SK-N-SH (cell line): ENCODE measurements around the gene SCRN1. TPM values are rescaled to one million over a fixed set of nuclear protein-coding genes. Genes with fewer than 3 reads are reported as not detected.

ENCODE experiments used
- CTCF ChIA-PET: fragments of 300-600, 350-600 bp; formaldehyde crosslinking; extraction: SDS; loops from one replicate; lab custom pipeline; 2021; lab: Yijun Ruan, JAX
- POLR2A ChIA-PET: fragments of 350-600 bp; sonication (Branson Sonifier 250); formaldehyde crosslinking; extraction: SDS; loops from one replicate; lab custom pipeline; 2020; ENCODE audit warnings: antibody characterized with exemption, inconsistent platforms; lab: Yijun Ruan, JAX
- DNase-seq: peaks from one replicate; pipeline ENCODE4 v3.0.0; 2012
- H2AFZ ChIP-seq: fragments of 200-600 bp; sonication (generic); 2 replicates; pipeline ENCODE4 v1.8.1; 2016; ENCODE audit warnings: antibody characterized with exemption, mild to moderate bottlenecking, low read depth
- H3F3A ChIP-seq: fragments of 200-600 bp; sonication (generic); replicated peaks from 2 replicates; pipeline ENCODE3; 2016; ENCODE audit warnings: antibody characterized with exemption, mild to moderate bottlenecking; ENCODE audit not compliant: insufficient read depth
- H3K27ac ChIP-seq, 2 experiments: fragments of 200-500 bp in 1 of 2; fragments of 200-600 bp in 1 of 2; sonication (Bioruptor generic) in 1 of 2; sonication (generic), shearing (Covaris generic) in 1 of 2; 2 replicates each; pipeline versions ENCODE4 v1.5.1 to v1.6.1; 2014 to 2016; ENCODE audit warnings: low read depth in 2 of 2, inconsistent platforms in 1 of 2, low read length in 1 of 2, mild to moderate bottlenecking in 1 of 2, mixed read lengths in 1 of 2
- H3K27me3 ChIP-seq: fragments of 200-600 bp; sonication (generic), shearing (Covaris generic); 2 replicates; pipeline ENCODE4 v1.6.1; 2016; ENCODE audit warnings: mixed run types; ENCODE audit not compliant: insufficient read depth
- H3K36me3 ChIP-seq, 2 experiments: fragments of 200-500 bp in 1 of 2; fragments of 200-600 bp in 1 of 2; sonication (Bioruptor generic) in 1 of 2; sonication (generic) in 1 of 2; replicated peaks in 1 of 2; 2 replicates each; pipeline versions ENCODE3 to v1.5.1; 2014 to 2016; ENCODE audit warnings: low read length in 1 of 2, mild to moderate bottlenecking in 1 of 2; ENCODE audit not compliant: insufficient read depth in 2 of 2, control insufficient read depth in 1 of 2
- H3K4me1 ChIP-seq, 2 experiments: fragments of 200-500 bp in 1 of 2; fragments of 200-600 bp in 1 of 2; sonication (Bioruptor generic) in 1 of 2; sonication (generic), shearing (Covaris generic) in 1 of 2; 2 replicates each; pipeline versions ENCODE4 v1.5.1 to v1.6.1; 2014 to 2016; ENCODE audit warnings: low read depth in 1 of 2, low read length in 1 of 2, mixed run types in 1 of 2; ENCODE audit not compliant: insufficient read depth in 2 of 2, control insufficient read depth in 1 of 2
- H3K4me2 ChIP-seq: fragments of 200-600 bp; sonication (generic), shearing (Covaris generic); 2 replicates; pipeline ENCODE4 v1.6.1; 2017; ENCODE audit warnings: mixed run types
- H3K4me3 ChIP-seq, 2 experiments: fragments of 200-500 bp in 1 of 2; fragments of 200-600 bp in 1 of 2; sonication (Bioruptor generic) in 1 of 2; sonication (generic), shearing (Covaris generic) in 1 of 2; 2 replicates each; pipeline versions ENCODE4 v1.5.1 to v1.8.1; 2014 to 2016; ENCODE audit warnings: low read depth in 2 of 2, inconsistent platforms in 1 of 2, low read length in 1 of 2, mild to moderate bottlenecking in 1 of 2, mixed read lengths in 1 of 2, moderate library complexity in 1 of 2
- H3K79me2 ChIP-seq: fragments of 200-600 bp; sonication (generic); 2 replicates; pipeline ENCODE4 v1.8.1; 2017; ENCODE audit warnings: mild to moderate bottlenecking; ENCODE audit not compliant: insufficient read depth
- H3K9ac ChIP-seq: fragments of 200-600 bp; sonication (generic); 2 replicates; pipeline ENCODE4 v1.6.1; 2017; ENCODE audit warnings: mixed run types
- H3K9me2 ChIP-seq: fragments of 200-600 bp; sonication (generic); 2 replicates; pipeline ENCODE4 v1.6.1; 2017; ENCODE audit warnings: mixed run types
- H3K9me3 ChIP-seq: fragments of 200-600 bp; sonication (generic); 2 replicates; pipeline ENCODE4 v1.6.1; 2017; ENCODE audit warnings: mixed run types, mild to moderate bottlenecking, moderate library complexity
- H4K20me1 ChIP-seq: fragments of 200-600 bp; sonication (generic); 2 replicates; pipeline ENCODE4 v1.6.1; 2017; ENCODE audit warnings: mild to moderate bottlenecking, mixed run types; ENCODE audit not compliant: insufficient read depth
- CHD2 ChIP-seq: fragments of 150-350 bp; IDR thresholded peaks from 2 replicates; pipeline ENCODE4 v1.6.1; 2018; ENCODE audit warnings: low read length; ENCODE audit not compliant: partially characterized antibody
- ELF1 ChIP-seq: IDR thresholded peaks from 2 replicates; pipeline ENCODE4 v1.4.0; 2012
- EP300 ChIP-seq, 2 experiments: IDR thresholded peaks; 2 replicates each; pipeline versions ENCODE4 v1.4.0 to v1.6.1; 2012; ENCODE audit warnings: borderline replicate concordance in 1 of 2, low read depth in 1 of 2, low read length in 1 of 2
- EZH2phosphoT487 ChIP-seq: fragments of 200-600 bp; sonication (generic); IDR thresholded peaks from 2 replicates; pipeline ENCODE4 v1.6.1; 2017; ENCODE audit warnings: low read depth, mixed run types, mild to moderate bottlenecking, antibody characterized with exemption, moderate library complexity, borderline replicate concordance
- FOSL2 ChIP-seq: IDR thresholded peaks from 2 replicates; pipeline ENCODE4 v1.4.0; 2012; ENCODE audit warnings: low read depth, mild to moderate bottlenecking, moderate library complexity, borderline replicate concordance
- FOXJ3 ChIP-seq: sonication (generic); formaldehyde crosslinking; IDR thresholded peaks from 2 replicates; pipeline ENCODE4 v1.5.1; 2020; ENCODE audit warnings: mild to moderate bottlenecking, missing genetic modification reagents
- FOXM1 ChIP-seq: IDR thresholded peaks from 2 replicates; pipeline ENCODE4 v1.4.0; 2012; ENCODE audit warnings: low read depth, mild to moderate bottlenecking
- GABPA ChIP-seq: IDR thresholded peaks from 2 replicates; pipeline ENCODE4 v1.4.0; 2012; ENCODE audit warnings: low read depth, mild to moderate bottlenecking
- GATA2 ChIP-seq: sonication (generic); formaldehyde crosslinking; IDR thresholded peaks from 2 replicates; pipeline ENCODE4 v1.5.0; 2020; ENCODE audit warnings: mild to moderate bottlenecking, missing genetic modification reagents
- MEF2A ChIP-seq: IDR thresholded peaks from 2 replicates; pipeline ENCODE4 v1.4.0; 2012; ENCODE audit warnings: low read depth, borderline replicate concordance
- NFIC ChIP-seq: IDR thresholded peaks from 2 replicates; pipeline ENCODE4 v1.4.0; 2012; ENCODE audit warnings: borderline replicate concordance
- NRF1 ChIP-seq: IDR thresholded peaks from 2 replicates; pipeline ENCODE4 v1.6.1; 2012; ENCODE audit warnings: low read depth, mild to moderate bottlenecking, low read length
- POLR2AphosphoS5 ChIP-seq: IDR thresholded peaks from 2 replicates; pipeline ENCODE4 v1.6.1; 2012; ENCODE audit warnings: low read depth, low read length
- RAD21 ChIP-seq: IDR thresholded peaks from 2 replicates; pipeline ENCODE4 v1.6.1; 2012; ENCODE audit warnings: mild to moderate bottlenecking, low read length
- RCOR1 ChIP-seq: fragments of 150-350 bp; IDR thresholded peaks from 2 replicates; pipeline ENCODE4 v1.6.1; 2017; ENCODE audit warnings: antibody characterized with exemption, low read length
- RFX5 ChIP-seq: IDR thresholded peaks from 2 replicates; pipeline ENCODE4 v1.6.1; 2012; ENCODE audit warnings: mild to moderate bottlenecking, improper control_type of control experiment, low read length
- TCF12 ChIP-seq: IDR thresholded peaks from 2 replicates; pipeline ENCODE4 v1.4.0; 2012
- TEAD4 ChIP-seq: IDR thresholded peaks from 2 replicates; pipeline ENCODE4 v1.4.0; 2012; ENCODE audit warnings: mild to moderate bottlenecking, borderline replicate concordance; ENCODE audit not compliant: insufficient read depth
- WGBS: methylation state at CpG from one replicate; pipeline ENCODE4 v1.1.6; 2017; ENCODE audit warnings: low lambda C conversion rate; 5-methylcytosine and 5-hydroxymethylcytosine counted together
- polyA plus RNA-seq, 3 experiments: library from polyadenylated mRNA; depleted of rRNA; stranded (reverse); fragments of >200 nt; gene quantifications; 2 replicates each; pipeline ENCODE4 v1.2.3, GENCODE V29; 2012
- TF ChIP-seq, protein P1 (sequence below): IDR thresholded peaks from 2 replicates; pipeline ENCODE4 v1.4.0; 2012; ENCODE audit warnings: low read depth, borderline replicate concordance
- TF ChIP-seq, protein P2 (sequence below): fragments of 150-350 bp; IDR thresholded peaks from 2 replicates; pipeline ENCODE4 v1.6.1; 2017; ENCODE audit warnings: antibody characterized with exemption, low read length, low read depth, borderline replicate concordance
- TF ChIP-seq, protein P3 (sequence below): IDR thresholded peaks from 2 replicates; pipeline ENCODE4 v1.6.1; 2012; ENCODE audit warnings: mild to moderate bottlenecking, low read depth, low read length, moderate library complexity

The SCRN1 gene
- polyA plus RNA-seq, 1 of the 3 experiments (the other 2 are of a cell fraction) = 64.3 TPM

DNA sequence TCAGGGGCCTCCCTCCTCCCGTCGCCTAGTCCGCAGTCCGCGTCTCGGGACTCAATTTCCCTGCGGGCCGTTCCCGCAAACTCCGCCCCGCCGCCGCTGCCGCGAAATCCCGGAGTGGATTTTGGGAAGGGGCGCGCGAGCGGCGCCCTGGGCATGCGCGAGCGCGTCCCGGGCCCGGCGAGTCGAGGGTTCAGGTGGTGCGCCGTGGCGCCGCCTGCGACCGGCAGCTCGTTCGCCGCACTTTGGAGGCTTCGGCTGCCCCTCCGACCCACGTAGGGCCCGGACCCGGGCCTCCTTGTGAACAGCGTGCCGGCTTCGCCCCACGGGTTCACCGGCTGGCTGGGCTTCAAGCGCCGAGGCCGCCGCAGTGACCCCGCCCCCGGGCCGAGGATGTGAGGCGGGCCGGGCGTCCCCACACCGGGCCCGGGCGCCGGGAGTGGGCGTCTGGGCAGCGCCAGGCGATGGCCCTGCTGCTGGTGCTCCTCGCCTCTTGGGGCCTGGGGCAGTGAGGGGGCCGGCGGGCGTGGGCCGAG is 38.7 kb upstream of the SCRN1 start, which contains the start of gene PLEKHA8 (continued):
- TF ChIP-seq NFIC = 0 out of 2 replicates have a peak, but pooled peaks have one; percentile 14
- TF ChIP-seq ELF1 = 0 out of 2 replicates have a peak, but pooled peaks have one; percentile 18
- TF ChIP-seq, protein P1, sequence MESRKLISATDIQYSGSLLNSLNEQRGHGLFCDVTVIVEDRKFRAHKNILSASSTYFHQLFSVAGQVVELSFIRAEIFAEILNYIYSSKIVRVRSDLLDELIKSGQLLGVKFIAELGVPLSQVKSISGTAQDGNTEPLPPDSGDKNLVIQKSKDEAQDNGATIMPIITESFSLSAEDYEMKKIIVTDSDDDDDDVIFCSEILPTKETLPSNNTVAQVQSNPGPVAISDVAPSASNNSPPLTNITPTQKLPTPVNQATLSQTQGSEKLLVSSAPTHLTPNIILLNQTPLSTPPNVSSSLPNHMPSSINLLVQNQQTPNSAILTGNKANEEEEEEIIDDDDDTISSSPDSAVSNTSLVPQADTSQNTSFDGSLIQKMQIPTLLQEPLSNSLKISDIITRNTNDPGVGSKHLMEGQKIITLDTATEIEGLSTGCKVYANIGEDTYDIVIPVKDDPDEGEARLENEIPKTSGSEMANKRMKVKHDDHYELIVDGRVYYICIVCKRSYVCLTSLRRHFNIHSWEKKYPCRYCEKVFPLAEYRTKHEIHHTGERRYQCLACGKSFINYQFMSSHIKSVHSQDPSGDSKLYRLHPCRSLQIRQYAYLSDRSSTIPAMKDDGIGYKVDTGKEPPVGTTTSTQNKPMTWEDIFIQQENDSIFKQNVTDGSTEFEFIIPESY = peak; percentile 57; the same call in 1 of the 2 replicates
- TF ChIP-seq CHD2 = peak; percentile 93
- TF ChIP-seq GABPA = peak; percentile 53
- peak; percentile 45; the same call in 1 of the 2 replicates for TF ChIP-seq POLR2AphosphoS5
- TF ChIP-seq NRF1 = peak; percentile 97
- TF ChIP-seq, protein P2, sequence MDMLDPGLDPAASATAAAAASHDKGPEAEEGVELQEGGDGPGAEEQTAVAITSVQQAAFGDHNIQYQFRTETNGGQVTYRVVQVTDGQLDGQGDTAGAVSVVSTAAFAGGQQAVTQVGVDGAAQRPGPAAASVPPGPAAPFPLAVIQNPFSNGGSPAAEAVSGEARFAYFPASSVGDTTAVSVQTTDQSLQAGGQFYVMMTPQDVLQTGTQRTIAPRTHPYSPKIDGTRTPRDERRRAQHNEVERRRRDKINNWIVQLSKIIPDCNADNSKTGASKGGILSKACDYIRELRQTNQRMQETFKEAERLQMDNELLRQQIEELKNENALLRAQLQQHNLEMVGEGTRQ = no peak
- TF ChIP-seq FOXJ3 = 0 out of 2 replicates have a peak, but pooled peaks have one; percentile 37
- TF ChIP-seq FOXM1 = no peak
- TF ChIP-seq TCF12 = no peak; the same call in 1 of the 2 replicates
- TF ChIP-seq RCOR1 = no peak; the same call in none of the 2 replicates

DNA sequence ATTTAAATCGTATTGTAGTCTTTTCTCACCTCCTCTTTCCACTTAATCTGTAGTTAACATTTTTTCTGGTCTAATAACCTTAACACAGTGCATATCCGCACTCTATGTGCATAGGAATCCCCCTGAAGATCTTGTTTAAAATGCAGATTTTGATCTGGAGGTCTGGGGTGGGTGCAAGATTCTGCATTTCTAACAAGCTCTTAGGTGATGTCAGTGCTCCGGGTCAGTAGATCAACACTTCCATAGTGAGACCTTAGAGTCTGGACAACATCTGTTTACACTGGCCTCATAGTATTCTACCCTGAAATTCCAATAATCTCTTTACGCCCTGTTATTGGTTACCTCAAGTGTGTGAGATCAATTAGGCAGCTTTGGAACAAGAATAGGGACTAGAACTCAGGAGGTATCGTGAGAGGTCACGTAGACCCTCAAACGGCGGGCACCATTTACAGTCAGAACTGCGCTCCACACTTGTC is 38.2 kb upstream of the SCRN1 start:
- Histone ChIP-seq H3K27me3 (no peaks in the 10 kb centered on the region), H3F3A (peaks cover 5% of the 10 kb centered on the region), H4K20me1 (peaks cover 32% of the 10 kb centered on the region), H3K4me2 (peak overlapping the region; percentile 86), H3K9me3 (no peaks in the 10 kb centered on the region), H3K9ac (peak overlapping the region; percentile 75; the same call in 1 of the 2 replicates), H3K36me3 (no peaks in the 10 kb centered on the region), H3K4me3 (peak overlapping the region; percentile 75 to 99), H3K79me2 (peaks cover 80% of the 10 kb centered on the region), H3K9me2 (no peaks in the 10 kb centered on the region), H3K4me1 (peaks cover 18 to 46% of the 10 kb centered on the region in 2 experiments), H2AFZ (peak overlapping the region; percentile 92), H3K27ac (peak overlapping the region; percentile 79 to 96)
- WGBS = 6% methylated on average over 8 of the region's 9 CpGs
- no peak for TF ChIP-seq EP300 (IDR thresholded peaks at IDR 0.05; ENCODE audit: borderline replicate concordance in 1 of 2, low read depth in 1 of 2, low read length in 1 of 2)
- no peak for TF ChIP-seq TEAD4
- TF ChIP-seq, protein P3, sequence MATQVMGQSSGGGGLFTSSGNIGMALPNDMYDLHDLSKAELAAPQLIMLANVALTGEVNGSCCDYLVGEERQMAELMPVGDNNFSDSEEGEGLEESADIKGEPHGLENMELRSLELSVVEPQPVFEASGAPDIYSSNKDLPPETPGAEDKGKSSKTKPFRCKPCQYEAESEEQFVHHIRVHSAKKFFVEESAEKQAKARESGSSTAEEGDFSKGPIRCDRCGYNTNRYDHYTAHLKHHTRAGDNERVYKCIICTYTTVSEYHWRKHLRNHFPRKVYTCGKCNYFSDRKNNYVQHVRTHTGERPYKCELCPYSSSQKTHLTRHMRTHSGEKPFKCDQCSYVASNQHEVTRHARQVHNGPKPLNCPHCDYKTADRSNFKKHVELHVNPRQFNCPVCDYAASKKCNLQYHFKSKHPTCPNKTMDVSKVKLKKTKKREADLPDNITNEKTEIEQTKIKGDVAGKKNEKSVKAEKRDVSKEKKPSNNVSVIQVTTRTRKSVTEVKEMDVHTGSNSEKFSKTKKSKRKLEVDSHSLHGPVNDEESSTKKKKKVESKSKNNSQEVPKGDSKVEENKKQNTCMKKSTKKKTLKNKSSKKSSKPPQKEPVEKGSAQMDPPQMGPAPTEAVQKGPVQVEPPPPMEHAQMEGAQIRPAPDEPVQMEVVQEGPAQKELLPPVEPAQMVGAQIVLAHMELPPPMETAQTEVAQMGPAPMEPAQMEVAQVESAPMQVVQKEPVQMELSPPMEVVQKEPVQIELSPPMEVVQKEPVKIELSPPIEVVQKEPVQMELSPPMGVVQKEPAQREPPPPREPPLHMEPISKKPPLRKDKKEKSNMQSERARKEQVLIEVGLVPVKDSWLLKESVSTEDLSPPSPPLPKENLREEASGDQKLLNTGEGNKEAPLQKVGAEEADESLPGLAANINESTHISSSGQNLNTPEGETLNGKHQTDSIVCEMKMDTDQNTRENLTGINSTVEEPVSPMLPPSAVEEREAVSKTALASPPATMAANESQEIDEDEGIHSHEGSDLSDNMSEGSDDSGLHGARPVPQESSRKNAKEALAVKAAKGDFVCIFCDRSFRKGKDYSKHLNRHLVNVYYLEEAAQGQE = no peak
- TF ChIP-seq GATA2 (CRISPR knock-in tag) = no peak
- TF ChIP-seq TCF12 = no peak
- no peak for TF ChIP-seq FOXJ3
- TF ChIP-seq RFX5 = no peak
- TF ChIP-seq EZH2phosphoT487 = no peak
- TF ChIP-seq FOSL2 = no peak
- no peak for TF ChIP-seq RAD21
- no peak for TF ChIP-seq MEF2A
- TF ChIP-seq CHD2 = no peak
- TF ChIP-seq, protein P1 = no peak
- POLR2A ChIA-PET = no interaction called here
- CTCF ChIA-PET = interaction anchor here (1.1 to 11.9 kb wide), 6 partner anchors 14 to 150 kb away, joined by 3 to 85 read pairs (median 7); no protein-coding TSS in a partner anchor
- no peak for DNase-seq
